ES-I3 (cell line): ENCODE results near the gene KDELR1.

Source experiments
- H3K36me3 ChIP-seq: 2 replicates; pipeline ENCODE4 v1.6.1; 2013; ENCODE audit warnings: mild to moderate bottlenecking, low read length, control low read depth, moderate library complexity; ENCODE audit not compliant: insufficient read depth
- H3K4me1 ChIP-seq: 2 replicates; pipeline ENCODE4 v1.6.1; 2013; ENCODE audit warnings: mild to moderate bottlenecking, control low read depth, low read length; ENCODE audit not compliant: insufficient read depth
- H3K9ac ChIP-seq: 2 replicates; pipeline ENCODE4 v1.6.1; 2013; ENCODE audit warnings: low read depth, mild to moderate bottlenecking, low read length, moderate library complexity
- H3K9me3 ChIP-seq: 2 replicates; pipeline ENCODE4 v1.6.1; 2013; ENCODE audit warnings: mild to moderate bottlenecking, low read length, moderate library complexity; ENCODE audit not compliant: control insufficient read depth, insufficient read depth

Gene KDELR1

DNA sequence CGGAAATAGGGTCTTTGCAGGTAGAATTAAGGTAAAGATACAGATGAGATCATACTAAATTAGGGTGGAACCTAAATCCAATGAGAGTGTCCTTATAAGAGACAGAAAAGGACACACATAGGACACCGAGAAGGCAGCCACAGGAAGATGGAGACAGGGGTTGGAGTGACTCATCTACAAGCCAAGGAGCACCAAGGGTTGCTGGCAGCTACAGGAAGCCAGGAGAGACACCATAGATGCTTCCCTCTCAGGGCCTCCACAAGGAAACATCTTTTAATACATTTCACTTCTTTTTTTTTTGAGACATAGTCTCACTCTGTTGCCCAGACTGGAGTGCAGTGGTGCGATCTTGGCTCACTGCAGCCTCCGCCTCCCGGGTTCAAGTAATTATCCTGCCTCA lies 37.7 kb downstream of the KDELR1 start:
- Histone ChIP-seq H3K36me3 (no peaks in the 10 kb centered on the region), H3K9ac (no peak overlapping the region), H3K9me3 (no peaks in the 10 kb centered on the region), H3K4me1 (peaks cover 5% of the 10 kb centered on the region; the same call in 1 of the 2 replicates)

DNA sequence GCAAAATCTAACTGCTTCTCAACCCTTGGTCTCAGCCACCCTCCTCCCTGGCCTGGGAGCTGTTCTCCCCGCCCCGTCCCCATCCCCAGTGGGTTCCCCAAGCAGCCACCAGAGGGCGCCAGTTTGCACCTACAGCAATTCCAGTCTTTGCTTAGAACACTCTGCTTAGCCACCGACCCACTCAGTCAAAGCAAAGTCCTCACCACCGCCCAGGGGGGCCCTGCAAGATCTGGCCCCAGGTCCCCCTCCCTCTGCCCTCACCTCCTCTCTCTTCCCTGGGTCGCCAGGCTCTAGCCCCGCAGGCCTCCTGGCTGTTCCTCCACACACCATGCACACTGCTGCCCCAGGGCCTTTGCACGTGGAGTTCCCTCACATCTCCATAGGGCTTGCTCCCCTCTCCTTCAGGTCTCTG lies 40.0 kb downstream of the KDELR1 start:
- Histone ChIP-seq H3K36me3 (no peaks in the 10 kb centered on the region), H3K9ac (no peak overlapping the region), H3K9me3 (no peaks in the 10 kb centered on the region), H3K4me1 (peaks cover 10% of the 10 kb centered on the region; the same call in 1 of the 2 replicates)

DNA sequence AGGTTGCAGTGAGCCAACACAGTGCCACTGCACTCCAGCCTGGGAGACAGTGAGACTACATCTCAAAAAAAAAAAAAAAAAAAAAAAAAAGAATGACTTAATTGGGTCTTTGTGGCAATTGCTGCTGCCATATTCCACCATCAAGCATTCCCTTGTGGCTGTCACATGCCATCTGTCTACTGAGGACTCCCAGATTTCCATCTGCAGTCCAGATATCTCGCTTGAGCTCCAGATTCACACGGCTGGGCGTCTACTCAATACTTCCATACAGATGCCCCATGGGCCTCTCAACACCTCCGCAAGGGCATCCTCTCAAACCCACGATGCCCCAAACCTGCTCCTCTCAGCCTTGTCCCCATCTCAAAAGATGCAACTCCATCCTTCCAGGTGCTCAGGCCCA lies 40.5 kb downstream of the KDELR1 start:
- no peak overlapping the region for H3K9ac ChIP-seq
- H3K4me1 ChIP-seq, result peaks cover 10% of the 10 kb centered on the region; the same call in 1 of the 2 replicates
- no peaks in the 10 kb centered on the region for H3K36me3 ChIP-seq
- H3K9me3 ChIP-seq, result no peaks in the 10 kb centered on the region

DNA sequence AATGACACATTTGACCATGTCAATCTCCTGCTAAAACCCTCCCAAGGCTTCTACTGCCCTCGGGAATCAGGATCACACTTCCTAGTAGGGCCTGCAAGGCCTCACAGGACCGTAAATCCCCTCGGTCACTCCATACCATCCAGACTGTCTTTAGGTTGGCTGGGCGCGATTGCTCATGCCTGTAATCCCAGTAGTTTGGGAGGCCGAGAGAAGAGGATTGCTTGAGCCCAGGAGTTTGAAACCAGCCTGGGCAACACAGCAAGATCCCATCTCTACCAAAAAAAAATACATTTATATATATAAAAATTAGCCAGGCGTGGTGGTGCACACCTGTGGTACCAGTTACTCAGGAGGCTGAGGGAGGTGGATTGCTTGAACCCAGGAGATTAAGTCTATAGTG lies 42.6 kb downstream of the KDELR1 start:
- Histone ChIP-seq H3K36me3 (no peaks in the 10 kb centered on the region), H3K4me1 (peaks cover 5% of the 10 kb centered on the region; the same call in 1 of the 2 replicates), H3K9ac (no peak overlapping the region), H3K9me3 (no peaks in the 10 kb centered on the region)

DNA sequence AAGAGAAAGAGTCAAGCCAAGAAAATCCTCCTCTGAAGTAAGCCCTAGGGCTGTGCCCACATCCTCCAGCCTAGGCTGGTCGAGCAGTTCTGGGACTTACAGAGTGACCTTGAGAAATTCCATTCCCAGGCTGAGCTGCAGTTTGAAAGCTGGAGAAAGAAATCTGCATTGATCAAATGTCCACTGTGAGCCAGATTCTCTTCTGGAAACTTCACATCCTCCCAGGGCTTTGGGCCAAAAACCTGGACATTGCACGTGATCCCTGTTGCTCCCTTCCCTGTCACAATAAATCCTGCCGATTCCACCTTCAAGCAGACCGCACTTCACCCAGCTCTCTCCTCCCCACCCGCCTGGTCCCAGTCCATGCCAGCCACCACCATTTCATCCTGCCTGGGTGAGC lies 43.3 kb downstream of the KDELR1 start:
- H3K9ac ChIP-seq, result no peak overlapping the region
- peaks cover 5% of the 10 kb centered on the region; the same call in 1 of the 2 replicates for H3K4me1 ChIP-seq
- no peaks in the 10 kb centered on the region for H3K9me3 ChIP-seq
- no peaks in the 10 kb centered on the region for H3K36me3 ChIP-seq

DNA sequence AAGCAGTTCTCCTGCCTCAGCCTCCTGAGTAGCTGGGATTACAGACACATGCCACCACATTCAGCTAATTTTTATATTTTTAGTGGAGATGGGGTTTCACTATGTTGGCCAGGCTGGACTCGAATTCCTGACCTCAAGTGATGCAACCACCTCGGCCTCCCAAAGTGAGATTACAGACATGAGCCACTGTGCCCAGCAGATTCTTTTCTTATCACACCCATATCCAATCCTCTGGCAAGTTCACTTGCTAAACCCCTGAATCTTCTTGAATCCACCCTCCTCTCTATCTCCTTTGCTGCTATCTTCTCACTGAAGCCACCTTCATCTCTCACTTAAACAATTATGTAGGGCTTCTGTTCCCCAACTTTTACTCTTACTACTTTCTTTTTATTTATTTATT lies 45.2 kb downstream of the KDELR1 start:
- no peak overlapping the region for H3K9ac ChIP-seq
- H3K4me1 ChIP-seq, result peaks cover 5% of the 10 kb centered on the region; the same call in 1 of the 2 replicates
- H3K36me3 ChIP-seq, result no peaks in the 10 kb centered on the region
- no peaks in the 10 kb centered on the region for H3K9me3 ChIP-seq

DNA sequence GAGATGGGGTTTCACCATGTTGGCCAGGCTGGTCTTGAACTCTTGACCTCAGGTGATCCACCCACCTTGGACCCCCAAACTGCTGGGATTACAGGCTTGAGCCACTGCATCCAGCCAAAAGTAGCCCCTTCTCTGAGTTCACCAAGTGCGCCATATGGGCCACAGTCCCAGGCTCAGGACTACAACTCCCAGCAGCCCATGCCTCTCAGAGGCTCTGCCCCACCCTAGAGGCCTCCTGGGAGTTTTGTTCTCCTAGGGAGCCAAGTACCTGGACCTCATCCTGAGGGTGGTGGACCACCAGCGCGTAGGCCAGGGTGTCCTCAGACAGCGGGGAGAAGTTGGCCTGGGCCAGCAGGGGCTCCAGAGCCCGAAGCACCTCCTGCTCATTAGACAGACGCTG lies 46.5 kb downstream of the KDELR1 start:
- H3K36me3 ChIP-seq, result no peaks in the 10 kb centered on the region
- H3K9ac ChIP-seq, result no peak overlapping the region
- H3K9me3 ChIP-seq, result no peaks in the 10 kb centered on the region

DNA sequence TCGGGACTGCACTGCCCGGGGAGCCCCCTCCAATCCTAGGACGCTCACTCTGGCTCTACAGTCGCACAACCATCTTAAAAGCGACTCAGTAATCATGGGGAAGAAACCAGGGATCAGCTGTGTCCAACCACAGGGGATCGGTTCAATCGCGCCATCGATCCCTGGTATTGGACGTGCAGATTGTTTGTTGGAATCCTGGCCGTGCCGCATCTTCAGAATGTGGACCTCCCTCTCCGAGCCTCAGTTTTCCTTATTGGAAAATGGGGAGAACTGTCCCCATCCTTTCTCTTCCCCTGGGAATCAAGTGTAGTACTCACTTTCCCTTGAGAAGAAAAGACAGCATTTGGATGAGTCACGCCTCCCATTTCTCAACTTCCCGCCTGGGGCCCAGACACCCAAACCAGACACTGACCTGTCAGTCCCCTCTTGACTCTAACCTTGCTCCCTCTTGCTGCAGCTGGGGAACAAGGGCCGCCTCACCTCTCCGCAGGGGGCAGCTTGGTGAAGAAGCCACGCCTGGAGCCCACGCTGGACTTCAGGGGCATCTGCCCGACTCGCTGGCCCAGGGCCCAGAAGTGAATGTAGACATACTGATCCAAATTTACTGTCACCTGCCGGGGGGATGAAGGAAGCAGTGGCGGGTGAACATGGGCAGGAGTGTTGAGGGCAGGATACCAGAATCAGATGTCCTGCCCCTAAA lies 48.4 kb downstream of the KDELR1 start:
- Histone ChIP-seq H3K36me3 (no peaks in the 10 kb centered on the region), H3K9ac (no peak overlapping the region), H3K9me3 (no peaks in the 10 kb centered on the region), H3K4me1 (peaks cover under 1% of the 10 kb centered on the region; the same call in 1 of the 2 replicates)

More for the DNA sequence above, 46.5 kb downstream of the KDELR1 start:
- peaks cover 5% of the 10 kb centered on the region; the same call in 1 of the 2 replicates for H3K4me1 ChIP-seq

DNA sequence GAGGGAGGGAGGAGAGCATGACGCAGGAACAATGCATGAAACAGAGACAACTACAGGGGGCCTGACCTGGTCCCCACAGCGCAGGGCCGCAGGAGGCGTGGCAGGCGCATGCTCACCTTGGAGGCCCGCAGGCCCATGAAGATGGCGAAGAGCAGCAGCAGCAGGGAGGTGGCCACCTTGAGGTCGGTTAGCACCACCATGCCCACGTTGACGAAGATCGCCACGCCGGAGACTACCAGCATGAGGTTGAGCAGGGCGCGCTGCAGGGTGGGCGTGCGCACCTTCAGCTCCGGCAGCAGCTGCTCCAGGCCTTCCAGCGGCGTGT lies 49.0 kb downstream of the KDELR1 start:
- Histone ChIP-seq H3K9ac (no peak overlapping the region), H3K4me1 (no peaks in the 10 kb centered on the region; the same call in 1 of the 2 replicates), H3K9me3 (no peaks in the 10 kb centered on the region), H3K36me3 (no peaks in the 10 kb centered on the region)

DNA sequence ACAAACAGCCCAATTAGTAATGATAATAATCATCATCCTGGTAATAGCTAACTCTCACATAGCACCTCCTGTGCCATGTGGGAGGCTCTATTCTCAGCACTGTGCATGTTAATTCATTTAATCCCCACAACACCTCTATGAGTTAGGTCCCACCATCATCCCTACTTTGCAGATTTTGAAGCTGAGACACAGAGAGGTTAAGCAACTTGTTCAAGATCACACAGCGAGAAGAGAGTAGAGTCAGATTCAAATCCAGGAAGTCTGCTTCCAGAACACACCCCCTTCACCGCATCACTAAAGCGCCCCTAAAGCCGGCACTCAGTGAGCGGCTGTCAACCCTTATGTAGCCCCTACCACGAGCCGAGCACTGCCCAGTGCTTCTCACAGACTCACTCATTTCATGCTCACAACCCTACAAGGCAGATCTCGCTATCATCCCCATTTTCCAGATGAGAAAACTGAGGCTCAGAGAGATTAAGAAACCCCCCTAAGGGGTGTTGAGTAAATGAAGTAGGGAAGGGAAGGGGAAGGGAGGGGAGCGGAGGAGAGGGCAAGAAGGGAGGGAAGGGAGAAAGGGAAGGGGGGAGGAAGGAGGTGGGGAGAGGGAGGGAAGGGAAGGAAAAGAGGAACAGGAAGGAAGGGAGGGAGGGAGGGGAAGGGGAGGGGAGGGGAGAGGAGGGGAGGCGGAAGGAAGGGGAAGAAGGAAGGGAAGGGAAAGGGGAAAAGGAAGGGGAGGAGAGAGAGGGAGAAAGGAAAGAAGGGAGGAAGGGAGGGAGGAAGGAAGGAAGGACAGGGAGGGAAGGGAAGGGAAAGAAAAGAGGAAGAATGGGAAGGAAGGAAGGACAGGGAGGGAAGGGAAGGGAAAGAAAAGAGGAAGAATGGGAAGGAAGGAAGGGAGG lies 49.6 kb downstream of the KDELR1 start:
- H3K9me3 ChIP-seq, result no peaks in the 10 kb centered on the region
- H3K9ac ChIP-seq, result no peak overlapping the region
- no peaks in the 10 kb centered on the region; the same call in 1 of the 2 replicates for H3K4me1 ChIP-seq
- H3K36me3 ChIP-seq, result no peaks in the 10 kb centered on the region

DNA sequence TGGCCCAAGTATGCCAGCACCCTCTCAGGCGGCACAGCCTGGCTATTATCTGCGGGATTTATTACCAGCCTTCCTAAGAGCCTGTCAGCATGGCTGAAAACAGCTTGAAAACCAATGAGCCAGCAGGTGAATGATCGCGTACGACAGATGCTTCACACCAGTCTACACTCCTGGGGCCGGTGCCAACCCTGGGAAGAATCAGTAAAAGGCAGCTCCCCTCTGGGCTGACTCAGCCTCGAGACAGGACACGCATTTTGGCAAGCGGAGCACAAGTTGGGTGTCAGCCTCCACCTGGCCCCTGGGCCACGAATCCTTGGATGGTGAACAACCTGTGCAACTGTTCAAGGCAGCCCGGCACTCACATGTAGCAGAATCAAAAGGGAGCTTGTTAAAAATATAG lies 50.4 kb downstream of the KDELR1 start:
- H3K36me3 ChIP-seq, result no peaks in the 10 kb centered on the region
- H3K9ac ChIP-seq, result no peak overlapping the region
- H3K4me1 ChIP-seq, result no peaks in the 10 kb centered on the region; the same call in 1 of the 2 replicates
- H3K9me3 ChIP-seq, result no peaks in the 10 kb centered on the region

DNA sequence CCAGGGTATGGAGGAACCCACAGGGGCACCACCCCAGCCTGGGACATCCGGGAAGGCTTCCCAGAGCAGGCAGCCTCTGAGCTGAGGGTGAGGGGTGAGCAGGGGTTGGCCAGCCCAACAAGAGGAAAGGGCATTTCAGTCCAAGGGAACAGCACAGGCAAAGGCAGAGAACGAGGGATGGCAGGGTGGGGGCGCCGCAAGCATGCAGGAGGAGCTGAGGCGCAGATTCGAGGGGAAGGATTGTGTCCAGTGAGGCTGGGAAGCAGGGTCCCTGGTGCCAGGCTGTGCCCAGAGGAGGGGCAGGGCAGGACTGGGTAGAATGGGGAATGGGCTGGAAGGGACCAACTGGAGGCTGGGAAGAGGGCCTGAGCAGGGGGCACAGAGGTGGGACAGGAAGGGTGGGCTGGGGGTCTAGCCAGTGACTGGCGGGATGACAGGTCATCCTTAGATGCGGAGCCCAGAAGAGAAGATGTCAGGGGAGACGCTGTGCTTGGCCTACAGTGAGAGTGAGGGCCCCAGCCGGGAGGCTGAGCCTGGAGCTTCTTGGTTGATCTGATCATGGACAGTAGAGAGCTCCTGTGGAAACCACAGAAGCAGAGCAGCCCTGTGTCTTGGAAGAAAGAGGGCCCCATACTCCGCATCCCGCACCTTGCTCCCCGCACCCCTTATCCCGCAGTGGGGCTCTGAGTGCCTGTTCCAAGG lies 52.4 kb downstream of the KDELR1 start:
- no peaks in the 10 kb centered on the region for H3K36me3 ChIP-seq
- no peak overlapping the region for H3K9ac ChIP-seq
- no peaks in the 10 kb centered on the region; the same call in 1 of the 2 replicates for H3K4me1 ChIP-seq
- H3K9me3 ChIP-seq, result no peaks in the 10 kb centered on the region

DNA sequence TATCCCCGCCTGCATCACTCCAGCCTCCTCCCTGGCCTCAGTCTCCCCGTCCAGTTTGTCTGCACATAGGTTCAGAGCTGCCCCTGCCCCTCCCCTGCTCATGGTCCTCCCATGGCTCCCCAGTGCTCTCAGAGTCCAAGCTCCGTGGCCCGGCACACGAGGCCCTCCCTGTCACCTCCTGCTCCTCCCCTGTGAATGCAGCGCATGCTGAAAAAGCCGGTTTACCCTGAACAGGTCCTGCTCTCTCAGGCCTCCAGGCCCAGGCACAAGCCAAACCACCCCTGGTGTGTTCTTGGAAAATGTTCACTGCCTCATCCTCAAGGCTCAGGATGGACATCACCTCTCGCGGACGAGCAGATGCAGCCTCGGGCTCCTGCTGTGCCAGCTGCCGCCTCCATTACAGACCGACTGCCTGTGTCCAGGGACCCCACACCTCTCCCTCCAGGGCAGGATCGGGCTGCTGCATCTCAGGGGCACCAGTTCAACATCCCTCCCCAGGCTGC lies 53.0 kb downstream of the KDELR1 start:
- Histone ChIP-seq H3K36me3 (no peaks in the 10 kb centered on the region), H3K9ac (no peak overlapping the region), H3K4me1 (no peaks in the 10 kb centered on the region; the same call in 1 of the 2 replicates), H3K9me3 (no peaks in the 10 kb centered on the region)
